ENCODE results near the gene C7.
A peak's percentile ranks its signal among the peaks of the same experiment; 100 is the strongest.
"Not testable (repeated sequence)": the region's sequence is repeated elsewhere in the genome, so short reads cannot be mapped to it uniquely, and the experiment has no call there.

C7 gene

DNA sequence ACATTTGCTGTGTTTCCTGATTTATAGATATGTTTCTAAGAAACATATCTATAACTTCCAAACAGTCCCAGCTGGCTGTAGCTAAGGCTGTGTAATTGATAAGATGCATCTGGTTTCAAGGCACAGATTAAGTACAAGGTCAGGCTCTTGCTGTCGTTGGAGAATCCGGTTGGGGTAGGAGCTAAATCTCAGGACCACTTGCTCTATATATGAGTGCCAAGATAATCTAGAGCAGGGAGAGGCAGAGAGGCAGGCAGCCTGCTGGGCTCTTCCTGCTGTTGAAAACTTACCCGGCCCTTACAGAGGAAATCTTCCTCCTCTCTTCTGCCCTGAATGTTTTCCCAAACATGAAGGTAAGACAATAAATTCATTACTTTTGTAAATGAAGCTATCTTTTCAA lies at the start of gene C7:
Gene C7, plus strand, starts transcription at position 234 of the 400 bp plus-strand sequence. Its CDS starts 114 bp downstream, at position 348.
- DNase-seq: peak; percentile 78

DNA sequence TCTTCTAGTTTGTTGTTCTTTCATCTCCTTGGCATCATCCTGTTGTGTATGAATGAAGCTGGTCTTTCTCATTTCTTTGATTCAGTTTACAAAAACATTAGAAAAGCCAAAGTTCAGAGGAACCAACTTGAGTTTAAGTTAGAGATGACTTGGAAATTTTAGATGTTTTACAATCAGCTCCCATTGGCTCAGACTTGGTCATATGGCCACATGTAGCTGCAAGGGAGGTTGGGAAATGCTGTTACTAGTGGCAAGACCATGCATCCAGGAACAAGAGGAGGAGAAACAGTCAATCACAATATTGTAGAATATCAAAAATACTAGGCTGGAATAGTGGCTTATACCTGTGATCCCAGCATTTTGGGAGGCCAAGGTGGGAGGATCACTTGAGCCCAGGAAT lies 48.6 kb upstream of the C7 start:
- DNase-seq: no peak

DNA sequence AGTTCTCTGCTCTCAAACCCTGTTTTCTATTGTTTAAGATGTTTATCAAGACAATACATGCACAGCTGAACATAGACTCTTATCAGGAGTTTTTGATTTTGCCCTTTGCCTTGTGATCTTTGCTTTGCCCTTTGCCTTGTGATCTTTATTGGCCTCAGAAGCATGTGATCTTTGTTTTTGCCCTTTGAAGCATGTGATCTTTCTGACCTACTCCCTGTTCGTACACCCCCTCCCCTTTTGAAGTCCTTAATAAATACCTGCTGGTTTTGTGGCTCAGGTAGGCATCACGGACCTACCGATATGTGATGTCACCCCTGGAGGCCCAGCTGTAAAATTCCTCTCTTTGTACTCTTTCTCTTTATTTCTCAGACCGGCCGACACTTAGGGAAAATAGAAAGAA lies 44.3 kb upstream of the C7 start:
- DNase-seq: not testable (repeated sequence)

DNA sequence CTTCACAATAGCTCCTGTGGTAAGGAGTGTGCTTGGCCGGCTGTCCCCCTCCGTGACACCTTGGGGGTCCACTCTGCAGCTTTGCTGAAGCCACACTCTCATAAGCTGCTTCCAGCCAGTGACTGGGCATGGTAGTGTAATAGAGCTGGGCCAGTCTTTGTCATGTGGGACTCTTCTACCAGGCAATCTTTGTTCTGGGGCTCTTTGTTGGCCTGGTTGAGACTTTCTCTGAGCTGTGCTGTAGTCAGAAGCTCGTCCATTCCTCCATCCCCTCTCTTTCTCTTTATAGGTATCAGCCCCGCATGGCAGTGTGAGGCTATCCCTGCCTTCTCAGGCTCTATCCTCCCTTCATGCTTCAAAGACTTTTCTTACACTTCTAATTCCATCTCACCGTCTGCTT lies 42.5 kb upstream of the C7 start:
- no peak for DNase-seq

DNA sequence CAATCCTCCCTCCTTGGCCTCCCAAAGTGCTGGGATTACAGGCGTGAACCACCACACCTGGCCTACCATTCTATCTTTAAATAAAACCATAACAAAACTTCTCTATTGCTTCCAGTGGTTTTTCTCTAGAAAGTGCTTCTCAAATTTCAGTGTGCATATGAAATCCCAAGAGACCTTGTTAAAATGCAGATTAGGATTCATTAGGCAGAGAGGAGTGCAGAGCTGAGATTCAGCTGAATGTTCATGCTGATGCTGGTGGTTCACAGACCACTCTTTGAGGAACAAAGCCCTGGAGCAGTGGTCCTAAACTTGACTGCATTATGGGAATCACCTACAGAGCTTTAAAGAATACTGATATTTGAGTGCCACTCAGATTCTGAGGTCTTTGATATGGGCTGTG lies 39.9 kb upstream of the C7 start:
- DNase-seq: no peak

DNA sequence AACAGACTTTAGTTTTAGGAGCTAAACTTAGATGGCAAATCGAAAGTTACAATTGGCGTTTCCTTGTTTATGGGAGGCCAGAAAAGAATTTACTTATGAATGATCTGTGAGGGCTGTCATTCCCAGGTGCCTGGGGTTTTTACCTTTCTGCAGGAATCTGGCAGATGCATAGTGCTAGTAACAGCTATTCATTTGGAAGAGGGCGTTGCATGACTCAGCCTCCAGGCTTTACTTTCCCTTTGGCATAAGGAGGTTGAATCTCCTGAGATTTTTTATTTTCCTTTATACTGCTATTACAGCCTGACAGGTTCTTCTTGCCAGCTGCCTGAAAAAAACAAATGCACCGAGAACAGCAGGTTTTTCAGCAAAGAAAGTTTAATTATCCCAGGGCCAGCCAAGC lies 38.1 kb upstream of the C7 start:
- DNase-seq: no peak

DNA sequence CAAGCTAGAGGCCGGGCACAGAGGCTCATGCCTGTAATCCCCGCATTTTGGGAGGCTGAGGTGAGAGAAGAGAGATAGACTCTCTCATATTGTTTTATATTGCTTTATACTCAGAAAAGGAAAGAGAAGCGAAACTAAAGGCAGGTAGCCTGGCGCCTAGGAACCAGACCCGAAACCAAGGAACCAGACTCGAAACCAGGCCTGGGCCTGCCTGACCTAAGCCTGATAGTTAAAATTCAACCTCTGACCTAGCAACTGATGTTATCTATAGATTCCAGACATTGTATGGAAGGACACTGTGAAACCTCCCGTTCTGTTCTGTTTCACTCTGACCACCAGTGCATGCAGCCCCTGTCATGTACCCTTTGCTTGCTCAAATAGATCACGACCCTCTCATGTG lies 37.0 kb upstream of the C7 start:
- DNase-seq: not testable (repeated sequence)

DNA sequence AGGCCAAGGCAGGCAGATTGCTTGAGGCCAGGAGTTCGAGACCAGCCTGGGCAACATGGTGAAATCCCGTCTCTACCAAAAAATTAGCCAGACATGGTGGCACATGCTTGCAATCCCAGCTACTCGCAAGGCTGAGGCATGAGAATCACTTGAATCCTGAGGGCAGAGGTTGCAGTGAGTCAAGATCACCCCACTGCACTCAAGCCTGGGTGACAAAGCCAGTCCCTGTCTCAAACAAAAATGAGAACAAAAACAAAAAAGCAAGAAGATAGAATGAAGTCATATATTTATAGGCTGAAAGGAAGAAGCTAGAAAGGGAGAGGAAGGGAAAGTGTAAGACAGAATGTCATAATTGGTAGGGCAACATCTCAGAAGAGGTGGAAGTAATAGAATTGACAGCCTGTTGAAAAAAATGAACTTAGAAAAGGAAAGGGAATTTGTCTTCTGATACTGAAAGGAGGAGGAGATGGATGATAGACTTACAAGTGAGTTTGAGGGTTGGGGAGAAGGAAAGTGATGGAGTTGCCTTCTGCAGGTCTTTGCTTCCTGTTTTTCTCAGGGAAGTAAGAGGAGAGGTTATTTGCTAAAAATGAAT lies 35.9 kb upstream of the C7 start:
- no peak for DNase-seq

DNA sequence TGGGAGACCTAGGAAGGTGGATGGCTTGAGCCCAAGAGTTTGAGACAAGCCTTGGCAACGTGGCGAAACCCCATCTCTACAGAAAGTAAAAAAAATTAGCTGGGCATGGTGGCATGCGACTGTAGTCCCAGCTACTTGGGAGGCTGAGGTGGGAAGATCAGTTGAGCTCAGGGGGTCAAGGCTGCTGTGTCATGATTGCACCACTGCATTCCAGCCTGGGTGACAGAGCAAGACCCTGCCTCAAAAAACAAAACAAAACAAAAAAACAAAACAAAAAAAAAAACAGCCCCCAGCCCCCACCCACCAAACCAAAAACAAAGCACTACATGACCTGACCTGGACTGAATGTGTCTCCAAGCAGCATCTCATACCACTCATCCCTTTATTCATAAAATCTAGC lies 33.3 kb upstream of the C7 start:
- DNase-seq: no peak

DNA sequence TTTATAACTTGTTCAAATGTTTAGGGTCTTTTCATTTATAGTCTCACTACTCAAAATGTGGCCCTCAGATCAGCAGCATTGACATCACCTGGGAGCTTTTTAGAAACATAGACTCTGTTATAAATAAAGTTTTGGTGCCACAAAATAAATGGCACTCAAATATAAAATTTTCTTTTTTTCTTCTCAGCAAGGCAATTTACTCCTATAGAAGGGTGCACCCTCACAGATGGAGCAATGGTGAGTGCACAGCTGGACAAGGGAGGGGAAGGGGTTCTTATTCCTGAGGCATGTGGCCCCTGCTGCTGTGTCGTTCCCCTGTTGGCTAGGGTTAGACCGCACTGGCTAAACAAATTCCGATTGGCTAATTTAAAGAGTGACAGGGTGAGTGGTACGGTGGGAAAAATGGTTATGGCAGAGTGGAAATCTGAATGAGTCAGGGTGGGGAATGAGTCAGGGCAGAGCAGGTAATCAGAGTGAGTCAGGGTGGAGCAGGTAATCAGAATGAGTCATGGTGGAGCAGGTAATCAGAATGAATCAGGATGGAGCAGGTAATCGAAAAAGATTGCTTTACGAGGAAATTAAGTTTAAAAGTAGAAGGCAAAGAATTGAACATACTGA lies 31.8 kb upstream of the C7 start:
- DNase-seq: no peak

DNA sequence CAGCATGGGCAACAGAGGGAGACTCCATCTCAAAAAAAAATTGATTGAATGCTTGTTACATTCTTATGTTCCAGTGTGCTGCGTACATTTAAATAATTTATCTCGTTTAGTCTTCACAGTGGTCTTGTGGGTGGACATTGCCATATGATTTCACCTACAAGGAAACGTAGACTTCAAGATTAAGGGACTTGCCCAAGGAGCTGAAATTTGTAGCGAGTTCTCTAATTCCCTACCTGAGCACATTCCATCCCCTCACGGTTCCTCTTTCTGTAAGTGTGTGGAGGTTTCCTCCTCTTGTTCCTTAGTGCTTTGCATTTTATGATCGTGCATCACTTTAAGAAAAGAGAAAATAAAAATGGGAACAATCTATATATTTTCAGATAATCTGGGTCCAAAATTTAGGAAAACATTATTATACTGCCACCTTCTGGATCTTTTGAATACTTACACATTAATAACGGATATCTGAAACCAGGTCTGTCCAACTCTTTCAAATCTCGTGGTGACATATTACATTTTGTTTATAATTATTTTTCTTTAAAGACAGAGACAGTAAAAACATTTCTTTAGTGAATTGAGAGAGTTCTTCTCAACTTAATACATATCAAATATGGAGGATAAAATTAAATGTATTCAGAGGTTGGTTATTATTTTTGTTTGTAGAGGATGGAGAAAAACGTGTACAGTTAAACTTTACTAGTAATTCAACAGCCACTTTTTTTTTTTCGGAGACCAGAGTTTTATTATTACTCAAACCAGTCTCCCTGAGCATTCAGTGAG lies 29.9 kb upstream of the C7 start:
- peak; percentile 63 for DNase-seq

DNA sequence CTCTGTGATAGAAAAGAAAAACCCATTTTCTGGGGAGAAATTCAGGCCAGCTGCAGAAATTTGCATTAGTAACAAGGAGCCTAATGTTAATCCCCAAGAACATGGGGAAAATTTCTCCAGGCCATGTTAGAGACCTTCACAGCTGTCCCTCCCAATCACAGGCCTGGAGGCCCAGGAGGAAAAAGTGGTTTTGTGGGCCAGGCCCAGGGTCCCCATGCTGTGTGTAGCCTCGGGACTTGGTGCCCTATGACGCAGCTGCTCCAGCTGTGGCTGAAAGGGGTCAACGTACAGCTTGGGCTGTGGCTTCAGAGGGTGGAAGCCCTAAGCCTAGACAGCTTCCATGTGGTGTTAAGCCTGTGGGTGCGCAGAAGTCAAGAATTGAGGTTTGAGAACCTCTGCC lies 27.0 kb upstream of the C7 start:
- DNase-seq: no peak

DNA sequence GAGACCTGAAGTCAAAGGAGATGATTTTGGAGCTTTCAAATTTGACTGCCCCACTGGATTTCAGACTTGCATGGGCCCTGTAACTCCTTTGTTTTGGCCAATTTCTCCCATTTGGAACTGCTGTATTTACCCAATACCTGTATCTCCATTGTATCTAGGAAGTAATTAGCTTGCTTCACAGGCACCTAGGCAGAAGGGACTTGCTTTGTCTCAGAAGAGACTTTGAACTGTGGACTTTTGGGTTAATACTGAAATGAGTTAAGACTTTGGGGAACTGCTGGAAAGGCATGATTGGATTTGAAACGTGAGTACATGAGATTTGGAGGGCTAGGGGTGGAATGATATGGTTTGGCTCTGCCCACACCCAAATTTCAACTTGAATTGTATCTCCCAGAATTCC lies 26.2 kb upstream of the C7 start:
- not testable (repeated sequence) for DNase-seq

DNA sequence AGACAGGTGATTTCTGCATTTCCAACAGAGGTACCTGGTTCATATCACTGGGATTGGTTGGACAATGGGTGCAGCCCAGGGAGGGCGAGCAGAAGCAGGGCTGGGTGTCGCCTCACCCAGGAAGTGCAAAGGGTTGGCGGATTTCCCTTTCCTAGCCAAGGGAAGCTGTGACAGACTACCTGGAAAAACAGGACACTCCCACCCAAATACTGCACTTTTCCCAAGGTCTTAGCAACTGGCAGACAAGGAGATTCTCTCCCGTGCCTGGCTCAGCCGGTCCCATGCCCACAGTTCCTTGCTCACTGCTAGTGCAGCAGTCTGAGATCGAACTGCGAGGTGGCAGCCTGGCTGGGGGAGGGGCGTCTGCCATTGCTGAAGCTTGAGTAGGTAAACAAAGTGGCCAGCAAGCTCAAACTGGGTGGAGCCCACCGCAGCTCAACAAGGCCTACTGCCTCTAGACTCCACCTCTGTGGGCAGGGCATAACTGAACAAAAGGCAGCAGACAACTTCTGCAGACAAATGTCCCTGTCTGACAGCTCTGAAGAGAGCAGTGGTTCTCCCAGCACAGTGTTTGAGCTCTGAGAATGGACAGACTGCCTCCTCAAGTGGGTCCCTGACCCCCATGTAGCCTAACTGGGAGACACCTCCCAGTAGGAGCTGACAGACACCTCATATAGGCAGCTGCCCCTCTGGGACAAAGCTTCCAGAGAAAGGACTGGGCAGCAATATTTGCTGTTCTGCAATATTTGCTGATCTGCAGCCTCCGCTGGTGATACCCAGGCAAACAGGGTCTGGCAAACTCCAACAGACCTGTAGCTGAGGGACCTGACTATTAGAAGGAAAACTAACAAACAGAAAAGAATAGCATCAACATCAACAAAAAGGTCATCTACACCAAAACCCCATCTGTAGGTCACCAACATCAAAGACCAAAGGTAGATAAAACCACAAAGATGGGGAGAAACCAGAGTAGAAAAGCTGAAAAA lies 13.6 kb upstream of the C7 start:
- not testable (repeated sequence) for DNase-seq

DNA sequence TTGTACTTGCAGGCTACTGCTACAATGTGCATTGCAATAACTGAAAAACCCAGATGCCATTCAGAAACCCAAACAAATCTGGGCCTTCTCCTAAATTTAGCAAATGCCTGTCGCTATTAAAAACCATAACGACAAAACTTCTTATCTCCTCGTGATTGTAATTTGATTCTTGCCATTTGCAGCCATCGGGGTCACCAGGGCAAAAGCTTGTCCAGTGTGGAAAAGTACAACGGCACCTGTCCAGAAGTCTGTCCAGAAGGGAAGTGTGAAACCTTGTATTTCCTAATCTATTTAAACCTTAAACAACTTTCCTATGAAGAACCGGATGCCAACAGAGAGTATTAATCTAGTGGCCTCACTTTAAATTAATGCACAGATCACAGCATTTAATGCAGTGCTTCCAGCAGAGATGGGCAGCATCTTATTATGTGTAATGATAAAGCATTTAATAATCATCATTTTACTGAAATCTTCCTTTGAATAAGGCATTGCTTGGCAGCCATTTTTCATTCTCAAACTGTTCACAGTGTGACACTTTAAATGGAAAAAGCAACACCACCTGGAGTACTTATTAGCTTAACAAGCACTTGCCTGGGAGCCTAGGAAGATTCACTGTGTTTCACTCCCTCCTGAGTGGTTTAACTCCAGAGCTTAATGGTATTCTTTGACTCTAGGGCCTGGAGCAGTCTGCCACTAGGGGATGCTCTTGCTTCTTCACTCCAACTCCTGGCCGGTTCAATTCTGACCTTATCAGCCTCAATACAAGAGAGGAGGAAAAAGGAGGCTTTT lies 4.9 kb upstream of the C7 start:
- DNase-seq: peak; percentile 89

DNA sequence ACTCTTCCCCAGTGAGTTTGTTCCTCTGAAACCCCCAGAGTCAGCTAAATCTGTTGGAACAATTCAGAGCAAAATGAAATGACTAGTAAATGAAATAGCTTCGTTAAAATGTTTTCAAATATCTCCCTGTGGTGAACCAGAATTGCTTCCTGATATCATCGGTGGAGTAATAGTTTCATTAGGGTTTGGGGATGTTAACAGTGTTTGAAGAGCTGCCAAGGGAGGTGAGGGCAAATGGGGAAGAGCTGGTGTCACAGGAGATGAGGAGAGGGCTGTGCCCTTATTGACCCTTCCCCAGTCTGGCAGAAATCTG lies 4.3 kb upstream of the C7 start:
- no peak for DNase-seq

DNA sequence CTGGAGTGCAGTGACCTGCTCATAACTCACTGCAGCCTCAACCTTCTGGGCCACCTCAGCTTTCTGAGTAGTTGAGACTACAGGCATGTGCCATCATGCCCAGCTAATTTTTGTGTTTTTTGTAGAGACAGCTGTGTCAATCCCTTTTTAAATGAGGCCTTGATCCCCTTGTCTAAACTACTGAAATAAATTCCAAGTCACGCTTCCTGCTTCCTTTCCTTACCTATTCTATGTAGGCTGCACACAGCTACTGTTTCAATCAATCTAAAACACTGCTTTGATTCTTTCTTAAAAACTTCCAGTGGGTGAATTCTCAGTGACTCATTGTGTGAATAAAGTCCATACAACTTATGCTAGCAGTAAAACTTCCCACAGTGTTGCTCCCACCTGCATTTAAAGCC lies 2.9 kb upstream of the C7 start:
- DNase-seq: no peak

DNA sequence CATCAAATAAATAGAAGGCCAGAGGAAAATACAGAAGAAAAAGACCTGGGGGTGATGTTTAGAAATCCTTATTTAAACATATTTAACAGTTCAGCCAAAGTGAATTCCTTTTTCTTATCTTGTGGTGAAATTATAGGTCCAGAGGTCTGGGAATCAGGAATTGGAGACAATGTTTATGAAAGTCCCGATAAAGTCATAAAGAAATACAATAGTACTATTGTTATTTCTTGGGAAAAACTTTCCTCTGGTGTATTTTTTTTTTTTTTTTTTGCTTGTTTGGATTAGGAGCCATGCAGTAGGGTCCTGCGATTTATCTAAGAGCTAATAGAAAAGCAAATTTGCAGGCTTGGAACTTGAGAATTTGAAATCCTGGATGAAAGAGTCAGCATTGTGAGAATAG lies 426 bp downstream of the C7 start:
- no peak for DNase-seq

DNA sequence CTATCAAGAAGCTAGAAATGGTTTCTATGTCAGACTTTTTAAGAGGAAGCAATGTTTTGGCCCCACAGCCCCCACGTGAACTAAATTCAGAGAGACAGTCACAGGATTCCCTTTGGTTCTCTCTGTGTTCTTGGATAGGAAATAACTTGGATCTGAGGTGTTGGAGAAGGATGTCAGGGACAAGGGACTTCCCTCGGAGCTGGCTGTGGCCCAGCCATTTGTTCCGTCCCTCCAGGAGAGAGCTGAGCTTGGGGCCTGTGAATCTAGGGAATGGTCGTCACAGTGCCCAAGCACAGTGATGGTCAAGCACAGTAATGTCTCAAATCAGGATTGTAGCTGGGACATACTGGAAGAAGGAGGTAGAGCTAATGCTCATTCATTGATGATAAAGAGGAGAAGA lies 2.0 kb downstream of the C7 start:
- DNase-seq: no peak

DNA sequence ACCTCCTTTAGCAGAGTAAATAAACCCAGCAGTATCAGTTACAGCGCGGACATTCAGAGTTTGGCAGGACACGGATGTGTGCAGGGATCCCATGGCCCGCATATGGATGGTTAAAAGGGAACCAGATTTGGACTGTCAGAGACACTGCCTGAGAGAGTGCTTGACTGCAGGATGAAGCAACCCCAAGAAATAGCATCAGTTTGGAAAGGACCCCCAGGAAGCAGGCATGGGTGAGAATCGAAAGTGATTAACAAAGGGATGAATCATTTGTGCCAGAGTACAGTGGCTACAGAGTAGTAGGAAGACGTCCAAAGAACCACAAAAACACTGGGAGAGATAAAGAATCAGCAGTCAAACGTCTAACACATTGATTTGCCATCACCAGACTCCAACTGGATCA lies 5.5 kb downstream of the C7 start:
- DNase-seq: peak; percentile 53

DNA sequence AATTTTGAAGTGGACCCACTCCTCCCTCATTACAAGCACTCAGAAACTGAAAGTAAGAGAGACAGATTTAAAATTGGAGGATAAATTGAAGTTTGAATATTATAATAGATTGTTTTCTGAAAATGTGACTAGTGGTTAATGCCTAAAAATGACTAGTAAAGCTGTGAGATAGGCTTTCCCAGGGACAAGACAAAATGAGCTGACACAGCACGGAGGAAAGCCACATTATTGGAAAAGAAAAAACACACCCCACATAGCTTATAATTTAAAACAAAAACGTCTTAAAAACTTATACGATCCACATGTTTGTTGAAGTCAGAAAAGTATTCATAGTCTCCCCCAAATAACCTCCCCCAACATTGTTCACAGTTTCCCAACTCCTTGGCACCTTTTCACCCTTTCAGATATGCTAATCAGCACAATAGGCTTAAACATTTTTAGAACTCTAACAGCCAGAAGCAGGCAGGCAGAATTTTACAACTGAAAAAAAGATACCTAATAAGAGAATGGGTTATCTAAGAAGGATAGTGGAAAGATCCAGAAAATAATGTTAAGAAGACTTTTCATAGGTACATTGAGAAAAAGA lies 6.1 kb downstream of the C7 start:
- no peak for DNase-seq

DNA sequence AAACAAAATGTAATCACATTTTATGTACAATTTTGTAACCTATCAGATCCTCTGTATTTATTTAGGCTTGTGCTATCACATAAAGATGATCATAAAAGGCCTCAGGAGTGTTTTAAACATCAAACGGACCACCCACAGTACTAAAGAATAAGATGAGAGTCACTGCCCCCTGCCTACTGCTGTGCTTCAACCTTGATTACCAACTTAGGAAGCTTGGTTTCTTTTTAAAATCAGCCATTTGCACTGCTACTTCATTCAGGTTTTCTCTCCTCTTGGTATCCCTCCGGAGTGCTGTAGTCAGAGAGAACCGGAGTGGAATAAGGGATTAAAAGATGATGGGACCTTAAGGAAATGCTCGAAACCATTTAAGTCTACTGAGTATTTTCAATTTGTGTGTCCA lies 6.9 kb downstream of the C7 start:
- DNase-seq: no peak
